ENCODE measurements around the gene FAF1.
"Not testable (repeated sequence)": the region's sequence is repeated elsewhere in the genome, so short reads cannot be mapped to it uniquely, and the experiment has no call there.

The FAF1 gene

DNA sequence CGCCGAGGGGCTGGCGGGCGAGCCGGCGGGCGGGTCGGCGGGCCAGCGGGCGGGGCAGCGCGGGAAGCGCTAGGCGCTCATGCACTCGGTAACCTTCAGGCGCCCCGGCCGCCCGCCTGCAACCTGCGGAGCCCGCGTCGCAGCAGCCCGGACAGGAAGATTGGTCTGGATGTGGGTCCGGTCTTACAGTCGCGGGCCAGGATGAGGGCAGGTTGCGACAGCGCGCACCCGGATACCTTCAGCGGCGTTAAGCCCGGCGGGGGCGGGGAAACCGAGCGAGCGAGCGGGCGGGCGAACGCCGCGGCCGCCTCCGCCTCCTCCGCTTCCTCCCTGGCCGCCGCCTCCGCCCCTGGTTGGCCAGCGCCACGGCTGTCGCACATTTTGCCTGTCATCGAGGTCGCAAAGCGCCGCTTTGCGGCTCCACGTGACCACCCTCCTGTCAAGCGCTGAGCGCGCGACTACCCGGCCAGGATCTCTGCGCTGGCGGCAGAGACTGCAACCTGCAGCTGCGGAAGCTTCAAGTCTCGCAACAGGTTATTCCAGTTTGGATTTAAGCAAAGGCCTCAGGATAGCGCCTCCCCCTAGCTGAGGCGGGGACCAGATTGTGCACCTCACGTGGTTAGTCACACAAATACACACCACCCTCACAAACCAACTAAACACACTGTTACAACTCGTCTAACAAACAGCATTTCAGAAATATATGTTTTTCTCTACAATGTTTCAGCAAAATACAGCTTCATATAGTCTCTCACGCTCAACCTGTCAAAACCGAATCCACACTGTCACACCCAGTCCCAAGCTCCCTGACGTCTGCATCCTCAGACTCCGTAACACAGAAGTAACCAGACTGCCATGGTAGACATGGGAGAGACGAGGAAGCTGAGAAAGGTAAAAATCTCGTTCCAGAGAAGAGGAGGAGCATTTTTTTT, at the start of gene FAF1:
FAF1 (minus strand) TSS at position 355 of the 932 bp plus-strand sequence. CDS start 456 bp downstream, outside the sequence.
- peak; percentile 92 for DNase-seq

GRCh38 chr1:51009381-51009780, 49.3 kb upstream of the FAF1 start:
- DNase-seq, result no peak

GRCh38 chr1:51005549-51005948, 45.5 kb upstream of the FAF1 start:
- not testable (repeated sequence) for DNase-seq

GRCh38 chr1:51002516-51002915, 42.4 kb upstream of the FAF1 start:
- no peak for DNase-seq

GRCh38 chr1:51000651-51001050, 40.6 kb upstream of the FAF1 start:
- no peak for DNase-seq

GRCh38 chr1:51000160-51000559, 40.1 kb upstream of the FAF1 start:
- no peak for DNase-seq

- not testable (repeated sequence) for DNase-seq
These were observed 39.3 kb upstream of the FAF1 start for GRCh38 chr1:50999375-50999774.

DNA sequence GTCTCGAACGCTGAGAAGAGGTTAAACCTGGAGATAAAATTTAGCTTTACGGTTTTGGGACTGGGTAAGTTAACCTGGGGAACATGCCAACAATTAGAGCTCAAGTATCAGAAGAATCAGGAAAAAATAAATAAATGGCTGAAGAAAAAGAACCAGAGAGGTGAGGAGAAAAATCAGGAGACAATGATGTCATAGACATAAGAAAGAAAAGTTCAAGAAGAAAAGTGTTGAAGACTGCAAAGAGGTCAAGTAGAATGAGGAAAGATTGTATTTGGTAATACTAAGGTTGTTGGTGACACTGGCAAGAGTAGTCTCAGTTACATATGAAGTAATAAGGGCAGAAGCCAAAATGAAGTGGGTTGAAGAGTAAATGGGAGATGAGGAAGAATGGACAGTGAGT, 36.0 kb upstream of the FAF1 start:
- DNase-seq, result no peak

GRCh38 chr1:50995651-50996050, 35.6 kb upstream of the FAF1 start:
- no peak for DNase-seq

- no peak for DNase-seq
These were observed 34.9 kb upstream of the FAF1 start for GRCh38 chr1:50994997-50995396.

DNA sequence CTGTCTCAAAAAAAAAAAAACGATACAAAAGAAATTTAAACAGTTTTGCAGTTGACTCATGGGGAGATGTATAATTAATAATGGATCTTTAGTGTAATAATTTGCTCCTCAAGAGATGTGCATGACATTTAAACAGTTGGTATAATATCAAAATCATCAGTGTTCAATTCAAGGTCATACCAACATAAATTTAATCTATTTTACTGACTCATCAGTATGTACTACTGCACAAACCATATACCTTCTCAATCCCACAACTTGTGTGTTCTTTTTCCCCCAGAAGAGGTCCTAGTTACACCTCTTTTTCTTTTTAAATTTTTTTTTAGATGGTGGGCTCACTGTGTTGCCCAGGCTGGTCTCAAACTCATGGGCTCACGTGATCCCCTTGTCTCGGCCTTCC, 33.6 kb upstream of the FAF1 start:
- DNase-seq, result no peak

DNA sequence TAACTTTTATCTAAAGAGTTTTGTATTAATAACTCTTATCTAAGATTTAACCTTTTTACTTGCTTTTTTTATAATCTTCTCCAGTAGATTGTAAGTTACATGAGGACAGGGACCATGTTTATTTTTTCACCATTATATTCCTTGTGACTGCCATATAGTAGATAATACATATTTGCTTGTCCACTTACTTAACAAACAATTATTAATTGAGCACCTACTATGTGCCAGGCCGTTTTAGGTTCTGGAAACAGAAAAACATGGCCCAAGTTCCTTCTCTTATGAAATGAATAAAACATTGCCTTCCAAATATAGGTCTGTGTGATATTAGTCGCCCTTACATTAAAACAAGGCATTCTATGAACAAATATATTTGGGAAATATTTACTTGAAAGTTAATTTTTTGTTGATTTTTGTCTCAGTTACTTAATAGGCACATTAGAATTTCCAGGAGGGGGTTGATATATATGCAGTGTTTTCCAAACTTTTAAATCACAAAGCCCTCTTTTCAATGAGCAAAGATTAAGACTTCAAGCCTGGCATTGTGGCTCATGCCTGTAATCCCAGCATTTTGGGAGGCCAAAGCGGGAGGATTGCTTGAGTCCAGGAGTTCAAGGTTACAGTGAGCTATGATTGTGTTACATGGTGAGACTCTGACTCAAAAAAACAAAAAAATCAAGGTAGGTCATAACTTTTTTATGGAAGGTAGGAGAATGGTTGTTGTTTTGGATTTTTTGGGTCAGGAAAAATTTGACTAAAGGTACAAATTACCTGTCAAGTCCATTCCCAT, 32.7 kb upstream of the FAF1 start:
- DNase-seq, result no peak

GRCh38 chr1:50989694-50990093, 29.6 kb upstream of the FAF1 start:
- DNase-seq, result no peak

DNA sequence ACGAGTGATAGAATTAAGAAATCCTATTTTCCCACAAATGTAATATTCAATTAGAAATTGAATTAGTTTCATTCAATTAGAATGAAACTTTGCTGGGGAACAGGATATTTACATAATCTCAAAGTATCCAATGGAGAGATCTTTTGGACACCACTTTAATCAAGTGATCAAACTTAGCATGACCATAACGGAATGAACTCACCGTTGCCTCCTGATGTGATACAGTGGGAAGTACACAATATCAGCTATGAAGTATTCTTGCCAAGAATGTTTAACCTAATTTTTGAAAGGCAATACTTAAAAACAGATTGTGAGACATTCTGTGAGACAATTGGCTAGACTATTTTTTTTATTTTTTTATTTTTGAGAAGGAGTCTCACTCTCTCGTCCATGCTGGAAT, 26.6 kb upstream of the FAF1 start:
- DNase-seq, result no peak

DNA sequence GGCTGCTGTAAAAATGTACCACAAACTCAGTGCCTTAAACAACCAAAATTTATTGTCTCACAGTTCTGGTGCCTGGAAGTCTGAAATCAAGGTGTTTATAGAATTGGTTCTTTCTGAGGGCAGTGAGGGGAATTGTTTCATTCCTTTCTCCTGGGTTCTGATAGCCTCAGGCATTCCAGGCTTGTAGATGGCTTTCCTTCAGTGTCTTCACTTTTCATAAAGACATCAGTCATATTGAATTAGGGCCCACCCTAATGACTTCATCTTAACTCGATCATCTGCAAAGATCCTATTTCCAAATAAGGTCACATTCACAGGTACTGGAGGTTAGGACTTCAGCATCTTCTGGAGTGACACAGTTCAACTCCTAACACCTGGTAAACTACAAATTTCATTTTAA, 25.0 kb upstream of the FAF1 start:
- no peak for DNase-seq

DNA sequence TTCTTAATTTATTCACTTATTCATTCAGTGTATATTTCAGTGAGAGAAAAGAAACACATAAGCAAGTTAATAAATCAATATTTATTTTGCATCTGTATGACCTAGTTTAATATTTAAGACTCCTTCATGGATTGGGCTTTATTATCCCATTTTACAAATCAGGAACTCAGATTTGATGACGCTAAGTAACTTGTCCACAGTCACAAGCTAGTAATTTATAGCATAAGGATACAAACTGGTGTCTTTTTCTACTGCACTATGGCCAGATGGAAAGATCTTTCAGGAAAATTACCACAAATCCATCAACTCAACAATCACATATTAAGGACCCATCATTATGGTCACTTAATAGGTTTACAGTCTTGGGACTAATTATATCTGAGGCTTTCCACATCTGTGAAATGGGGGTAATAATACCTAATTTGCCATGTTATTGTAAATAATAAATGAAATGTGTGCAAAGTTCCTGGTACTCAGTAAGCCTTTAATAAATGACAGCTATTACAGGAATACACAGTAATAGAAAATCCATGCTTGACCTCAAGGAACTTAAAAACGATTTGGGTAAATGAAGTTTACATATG, 23.2 kb upstream of the FAF1 start:
- no peak for DNase-seq

DNA sequence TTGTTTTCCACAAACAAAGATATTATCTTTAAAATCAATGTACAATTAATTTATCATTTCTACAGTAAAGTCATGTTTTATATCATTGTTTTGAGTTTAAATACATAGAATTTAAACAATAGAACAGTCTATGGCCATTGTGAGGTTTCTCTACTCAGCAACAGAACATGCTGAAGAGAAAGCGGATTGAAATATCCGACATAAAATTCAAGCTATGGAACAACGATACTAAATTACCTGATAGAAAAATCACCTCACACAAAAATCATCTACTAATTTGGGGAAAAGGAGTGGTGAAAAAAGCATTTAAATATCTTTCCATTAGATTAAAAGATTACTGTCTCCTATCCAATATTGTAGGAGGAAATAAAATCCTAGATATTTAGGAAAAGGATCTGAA, 22.5 kb upstream of the FAF1 start:
- DNase-seq, result no peak

GRCh38 chr1:50981741-50982140, 21.7 kb upstream of the FAF1 start:
- no peak for DNase-seq

DNA sequence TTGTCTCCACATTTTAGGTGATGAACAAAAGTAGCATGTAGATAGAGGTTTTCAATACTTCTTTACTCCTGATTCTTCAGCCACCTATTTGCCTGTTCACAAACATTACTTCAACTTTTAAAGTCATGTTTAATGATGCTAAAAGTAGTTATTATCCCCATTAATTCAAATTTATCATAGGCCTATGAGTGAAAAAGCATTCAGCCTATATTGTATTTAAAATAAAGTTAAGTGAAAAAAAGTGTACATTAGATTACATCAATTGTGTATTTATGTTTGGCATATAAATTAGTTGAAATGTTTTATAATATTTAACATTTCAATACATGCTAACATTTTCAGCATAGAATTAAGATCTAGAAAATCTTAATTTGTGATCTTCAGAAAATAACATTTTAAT, 20.4 kb upstream of the FAF1 start:
- no peak for DNase-seq

GRCh38 chr1:50979937-50980336, 19.9 kb upstream of the FAF1 start:
- no peak for DNase-seq

- DNase-seq, result no peak
These were observed 19.1 kb upstream of the FAF1 start for GRCh38 chr1:50978852-50979781.

GRCh38 chr1:50978144-50978851, 18.2 kb upstream of the FAF1 start:
- DNase-seq, result no peak
